ENCODE measurements around the gene POLR2J.
"Not testable (repeated sequence)": the region's sequence is repeated elsewhere in the genome, so short reads cannot be mapped to it uniquely, and the experiment has no call there.

POLR2J gene

DNA sequence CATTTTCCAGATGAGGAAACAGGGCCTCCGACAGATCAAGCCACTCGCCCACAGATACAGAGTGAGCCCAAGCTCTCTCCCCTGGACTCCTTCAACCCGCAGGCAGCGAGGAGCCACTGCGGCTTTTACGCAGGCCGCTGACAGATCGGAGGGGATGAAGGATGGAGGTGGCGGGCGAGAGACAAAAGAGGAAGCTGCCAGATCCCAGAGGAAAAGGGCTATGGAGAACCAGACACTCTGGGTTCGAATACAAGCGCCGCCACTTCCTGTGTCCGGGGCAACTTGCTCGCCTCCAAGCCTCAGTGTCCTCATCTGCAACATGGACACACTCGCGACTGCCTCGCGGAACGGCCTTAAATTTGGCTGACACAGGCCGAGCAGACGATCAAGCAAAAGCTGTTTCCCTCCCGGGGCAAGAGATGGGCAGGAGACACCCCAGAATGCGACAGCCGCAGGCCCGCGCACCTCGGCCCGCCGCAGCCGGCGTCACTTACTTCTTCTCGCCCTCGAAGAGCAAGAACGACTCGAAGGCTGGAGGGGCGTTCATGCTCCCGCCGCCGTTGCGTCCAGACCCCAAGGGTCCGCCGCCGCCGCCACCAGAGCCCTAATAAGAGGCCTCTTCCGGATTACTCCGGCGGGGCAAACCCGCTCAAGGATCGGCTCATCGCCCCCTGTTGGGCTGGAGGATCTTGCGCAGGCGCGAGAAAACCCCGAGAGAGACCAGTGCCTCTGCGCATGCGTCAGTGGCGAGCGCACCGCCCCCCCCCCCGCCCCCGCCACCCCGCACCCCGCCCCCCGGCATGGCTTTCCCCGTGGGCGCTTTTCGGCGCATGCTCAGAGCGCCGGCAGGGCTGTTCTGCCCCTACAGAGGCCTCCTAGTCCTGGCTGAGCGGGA lies at the start of gene POLR2J:
TSS of gene POLR2J (minus strand) at position 609 of the 895 bp plus-strand sequence. CDS start at position 547, 62 bp downstream.
- DNase-seq (ENCODE audit: low read depth in 2 of 2), result peak; percentile 83 to 96

DNA sequence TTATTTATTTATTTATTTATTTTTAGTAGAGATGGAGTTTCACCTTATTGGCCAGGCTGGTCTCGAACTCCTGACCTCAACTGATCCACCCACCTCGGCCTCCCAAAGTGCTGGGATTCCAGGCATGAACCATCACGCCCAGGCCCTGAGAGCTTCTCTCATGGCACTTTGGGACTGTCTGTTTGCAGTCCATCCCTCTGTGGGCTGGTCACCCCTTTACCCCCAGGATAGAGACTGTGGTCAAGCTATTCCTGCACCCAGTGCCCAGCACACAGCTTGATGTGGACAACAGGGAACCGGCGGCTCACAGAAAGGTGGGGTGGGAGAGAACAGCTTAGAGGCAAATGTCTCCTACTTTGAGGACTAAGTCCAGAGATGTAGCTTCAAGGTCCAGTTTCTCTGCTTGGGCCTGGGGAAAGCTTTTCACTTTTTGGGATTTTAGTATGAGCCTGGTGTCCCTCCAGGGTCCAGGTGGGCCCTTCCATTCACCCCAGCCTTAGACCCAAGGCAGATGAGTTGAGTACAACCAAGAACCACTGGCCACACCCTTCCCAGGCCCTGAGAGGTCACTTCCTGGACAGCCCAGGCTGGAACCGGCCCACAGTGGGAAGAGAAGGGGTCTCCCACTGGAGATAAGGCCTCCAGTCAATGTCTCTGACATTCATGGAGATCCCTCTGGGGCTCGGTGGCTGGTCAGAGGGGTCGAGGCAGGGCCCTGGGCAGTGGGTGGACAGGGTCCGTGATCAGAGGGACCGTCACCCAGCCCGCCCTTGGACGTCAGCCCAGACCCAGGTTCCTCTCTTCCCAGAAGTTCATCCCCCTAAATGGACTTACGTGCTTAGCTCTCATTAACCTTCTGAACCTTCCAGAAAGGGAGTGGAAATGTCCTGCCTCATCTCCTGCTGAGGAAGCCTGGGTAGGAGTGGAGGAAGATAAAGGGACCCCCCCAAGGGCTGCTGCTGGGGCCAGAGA lies 49.4 kb upstream of the POLR2J start:
- not testable (repeated sequence) for DNase-seq (ENCODE audit: low read depth in 2 of 2)

DNA sequence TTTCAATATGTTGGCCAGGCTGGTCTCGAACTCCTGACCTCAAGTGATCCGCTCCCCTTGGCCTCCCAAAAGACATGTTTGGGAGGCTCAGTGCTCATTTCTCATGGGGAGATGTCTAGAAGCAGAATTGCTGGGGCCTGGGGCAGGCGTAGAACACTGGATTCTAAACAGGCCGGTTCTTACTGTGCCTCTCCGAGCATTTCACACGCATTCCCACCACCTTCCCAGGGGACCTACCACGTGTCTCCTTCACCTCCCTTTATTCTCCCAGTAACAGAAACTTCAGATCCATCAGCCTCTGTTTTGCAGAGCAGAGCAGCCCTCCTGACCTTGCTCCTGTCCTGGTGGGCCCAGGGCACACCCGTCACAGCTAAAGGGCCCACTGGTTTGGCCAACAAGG lies 48.5 kb upstream of the POLR2J start:
- not testable (repeated sequence) for DNase-seq (ENCODE audit: low read depth in 2 of 2)

DNA sequence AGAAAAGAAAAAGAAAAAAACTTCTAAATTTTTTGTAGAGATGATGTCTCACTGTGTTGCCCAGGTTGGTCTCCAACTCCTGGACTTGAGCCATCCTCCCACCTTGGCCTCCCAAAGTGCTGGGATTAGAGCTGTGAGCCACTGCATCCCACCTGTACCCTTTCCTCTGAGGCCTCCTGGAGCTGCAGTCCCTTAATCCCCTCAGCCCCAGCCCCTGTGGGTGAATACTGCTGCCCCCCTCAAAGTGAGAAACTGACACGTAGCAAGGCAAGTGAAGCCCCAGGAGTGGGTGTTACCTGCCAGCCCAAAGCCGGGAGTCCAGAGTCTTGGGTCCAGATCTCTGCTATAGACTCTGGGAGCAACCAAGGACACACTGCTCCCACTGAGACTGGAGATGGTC lies 46.1 kb upstream of the POLR2J start:
- DNase-seq (ENCODE audit: low read depth in 2 of 2), result not testable (repeated sequence)

DNA sequence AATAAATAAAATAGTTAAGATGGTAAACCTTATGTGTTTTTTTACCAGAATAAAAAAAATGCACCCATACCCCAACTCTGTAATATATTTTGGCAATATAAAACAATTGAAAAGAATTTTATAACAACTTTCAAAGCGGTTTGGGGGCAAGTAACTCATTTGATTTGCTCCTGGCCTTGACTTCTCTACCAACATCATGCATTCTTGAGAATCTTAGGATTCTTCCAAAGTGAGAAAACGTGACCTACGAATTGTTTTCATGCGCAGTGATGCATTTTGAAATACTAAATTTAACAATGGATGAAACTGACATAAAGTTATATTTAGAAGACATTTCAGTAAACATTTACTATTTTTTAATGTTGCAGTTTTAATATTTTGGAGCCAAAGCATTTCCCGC lies 42.1 kb upstream of the POLR2J start:
- DNase-seq (ENCODE audit: low read depth in 2 of 2), result not testable (repeated sequence)

DNA sequence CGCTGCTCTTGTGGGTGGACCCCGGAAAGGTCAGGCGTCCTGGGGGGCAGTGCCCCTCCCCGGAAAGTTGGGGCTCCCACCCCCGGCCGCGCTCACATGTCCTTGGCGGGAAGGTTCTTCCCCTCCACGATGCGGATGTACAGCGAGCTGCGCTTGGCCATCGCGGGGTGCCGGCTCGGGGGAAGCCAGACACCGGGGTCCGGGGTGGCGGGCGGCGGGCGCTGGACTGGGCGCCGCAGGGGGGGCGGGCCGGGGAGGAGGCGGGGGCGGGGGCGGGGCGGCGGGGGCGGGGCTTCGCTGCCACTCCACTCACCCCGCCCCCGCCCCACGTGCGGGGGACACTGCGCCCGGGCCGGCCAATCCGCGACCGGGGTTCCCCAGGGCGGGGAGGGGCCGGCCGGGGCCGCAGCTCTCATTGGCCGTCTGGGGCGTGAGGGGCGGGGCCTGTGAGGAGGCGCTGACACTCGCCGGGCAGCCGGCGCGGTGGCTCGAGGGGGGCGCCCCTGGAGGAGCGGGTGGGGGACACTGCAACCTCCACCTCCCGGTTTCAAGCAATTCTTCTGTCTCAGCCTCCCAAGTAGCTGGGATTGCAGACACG lies 38.9 kb upstream of the POLR2J start, which contains the start of gene RASA4B:
TSS of gene RASA4B (minus strand) at position 228 of the 598 bp plus-strand sequence. CDS start at position 161, 67 bp downstream.
- DNase-seq (ENCODE audit: low read depth in 2 of 2), result not testable (repeated sequence)

DNA sequence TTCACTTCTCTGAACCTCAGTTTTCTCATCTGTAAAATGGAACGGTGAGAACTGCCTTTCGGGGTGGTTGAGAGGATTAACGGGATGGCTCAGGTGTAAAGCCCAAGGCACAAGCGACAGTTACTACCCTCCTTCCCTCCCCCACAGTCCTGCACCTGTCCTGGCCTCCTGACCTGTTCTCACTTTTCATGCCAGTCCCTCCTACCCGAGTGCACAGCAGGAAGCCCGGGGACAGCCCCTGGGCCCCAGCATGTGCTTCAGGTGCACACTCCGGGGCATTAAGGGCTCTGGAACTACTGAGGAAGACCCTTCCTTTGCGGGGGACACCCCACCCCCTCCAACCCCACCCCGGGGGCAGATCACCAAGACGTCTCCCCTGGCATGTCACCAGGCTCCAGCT lies 38.2 kb upstream of the POLR2J start:
- DNase-seq (ENCODE audit: low read depth in 2 of 2), result not testable (repeated sequence)

DNA sequence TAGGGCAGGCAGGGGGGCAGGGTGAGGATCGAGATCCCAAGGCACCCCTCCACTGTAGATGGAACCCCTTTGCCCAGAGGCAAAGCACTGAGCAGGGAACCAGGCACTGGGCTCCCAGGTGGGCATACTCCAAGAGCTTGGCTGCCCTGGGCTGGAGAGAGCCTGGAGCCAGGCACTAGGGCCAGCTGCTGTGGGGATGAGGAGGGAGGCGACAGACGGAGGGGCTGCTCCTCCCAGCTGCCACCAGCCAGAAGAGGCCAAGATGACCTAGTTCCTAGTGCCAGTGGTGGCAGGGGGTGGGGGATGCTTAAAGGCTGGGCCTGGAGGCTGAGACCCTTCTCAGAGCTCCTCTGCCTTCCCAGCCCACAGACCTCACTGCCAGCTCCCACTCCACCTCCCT lies 37.2 kb upstream of the POLR2J start:
- not testable (repeated sequence) for DNase-seq (ENCODE audit: low read depth in 2 of 2)

DNA sequence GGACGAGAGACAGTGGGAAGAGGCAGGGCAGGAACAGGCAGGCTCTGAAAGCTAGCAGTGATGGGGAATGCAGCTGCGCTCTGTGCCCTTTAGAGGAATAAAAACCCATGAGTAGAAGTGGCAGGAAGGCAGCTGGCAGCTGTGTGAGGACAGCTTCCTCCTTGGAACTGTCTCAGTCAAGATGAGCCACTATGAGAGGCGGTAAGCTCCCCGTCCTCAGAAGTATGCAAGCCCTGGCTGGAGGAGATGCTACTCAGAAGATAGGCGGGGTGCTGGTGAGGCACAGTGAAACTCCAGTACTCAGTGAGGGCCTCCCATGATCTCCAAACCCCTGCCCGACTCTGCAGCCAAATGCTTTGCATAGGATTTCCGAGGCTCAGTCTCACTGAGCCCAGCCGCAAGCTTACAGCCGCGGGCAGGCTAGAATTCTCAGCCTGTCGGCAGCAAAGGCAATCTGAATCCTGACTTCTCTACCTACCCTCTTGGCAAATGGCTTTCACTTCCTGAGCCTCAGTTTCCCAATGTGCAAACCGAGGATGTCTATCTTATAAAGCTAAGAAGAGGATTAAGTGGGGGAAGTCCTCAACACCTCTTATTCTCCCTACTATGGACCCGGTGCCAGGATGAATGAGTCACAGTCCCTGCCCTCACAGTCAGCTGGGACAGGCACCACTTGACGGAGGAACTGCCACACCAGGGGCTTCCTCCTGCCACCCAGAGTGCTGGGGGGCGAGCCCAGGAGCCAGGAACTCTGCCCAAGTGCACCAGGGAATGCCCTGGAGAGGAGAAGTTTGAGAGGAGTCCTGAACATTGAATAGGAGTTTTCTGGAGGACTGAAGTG lies 36.4 kb upstream of the POLR2J start:
- not testable (repeated sequence) for DNase-seq (ENCODE audit: low read depth in 2 of 2)

DNA sequence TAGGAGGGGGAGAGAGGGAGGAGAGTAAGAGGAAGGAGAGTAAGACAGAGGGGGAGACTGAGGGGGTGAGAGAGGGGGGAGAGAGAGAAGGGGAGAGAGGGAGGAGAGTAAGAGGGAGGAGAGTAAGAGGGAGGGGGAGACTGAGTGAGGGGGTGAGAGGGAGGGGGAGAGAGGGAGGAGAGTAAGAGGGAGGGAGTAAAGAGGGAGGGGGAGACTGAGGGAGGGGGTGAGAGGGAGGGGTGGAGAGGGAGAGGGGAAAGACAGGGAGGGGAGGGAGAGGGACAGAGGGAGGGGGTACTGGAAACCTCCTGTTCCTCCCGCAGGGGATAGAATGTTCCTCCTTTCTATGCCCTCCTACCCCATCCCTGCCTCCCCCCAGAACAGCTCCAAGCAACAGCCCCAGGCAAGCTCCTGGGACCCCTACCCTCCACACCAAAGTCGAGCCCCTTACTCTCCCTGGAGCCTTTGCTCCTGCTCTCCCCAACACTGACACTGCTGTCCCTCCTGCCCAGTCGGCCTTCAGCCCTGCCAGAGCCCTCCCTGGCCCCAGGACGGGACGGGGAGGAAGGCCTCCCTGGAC lies 34.0 kb upstream of the POLR2J start:
- DNase-seq (ENCODE audit: low read depth in 2 of 2), result not testable (repeated sequence)

DNA sequence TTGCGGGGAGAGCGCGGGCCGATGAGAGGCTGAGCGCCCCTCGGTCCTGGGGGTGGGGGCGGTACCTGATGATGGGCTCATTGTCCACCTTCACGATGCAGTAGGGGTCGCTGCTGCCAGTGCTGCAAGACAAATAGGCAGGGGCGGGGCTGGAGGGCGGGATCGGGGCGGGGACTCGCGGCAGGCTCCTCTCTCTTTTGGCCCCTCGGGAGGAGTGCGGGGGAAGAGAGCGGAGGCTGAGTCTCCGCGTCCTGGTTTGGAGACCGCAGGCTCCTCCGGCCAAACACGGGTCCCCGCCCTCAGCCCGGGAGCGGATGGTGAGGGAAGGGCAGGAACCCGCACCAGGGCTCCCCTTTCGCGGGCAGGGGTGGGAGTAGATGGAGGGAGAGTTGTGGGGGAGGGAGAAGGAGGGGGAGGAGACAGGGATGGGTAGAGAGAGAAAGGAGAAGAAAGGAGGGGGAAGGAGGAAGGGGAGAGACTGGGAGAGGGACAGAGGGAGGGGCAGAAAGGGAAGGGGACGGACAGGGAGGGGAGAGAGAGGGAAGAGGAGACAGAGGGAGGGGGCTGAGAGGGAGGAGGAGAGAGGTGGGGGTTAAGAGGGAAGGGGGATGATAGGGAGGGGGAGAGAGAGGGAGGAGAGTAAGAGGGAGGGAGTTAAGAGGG lies 33.3 kb upstream of the POLR2J start:
- DNase-seq (ENCODE audit: low read depth in 2 of 2), result not testable (repeated sequence)

DNA sequence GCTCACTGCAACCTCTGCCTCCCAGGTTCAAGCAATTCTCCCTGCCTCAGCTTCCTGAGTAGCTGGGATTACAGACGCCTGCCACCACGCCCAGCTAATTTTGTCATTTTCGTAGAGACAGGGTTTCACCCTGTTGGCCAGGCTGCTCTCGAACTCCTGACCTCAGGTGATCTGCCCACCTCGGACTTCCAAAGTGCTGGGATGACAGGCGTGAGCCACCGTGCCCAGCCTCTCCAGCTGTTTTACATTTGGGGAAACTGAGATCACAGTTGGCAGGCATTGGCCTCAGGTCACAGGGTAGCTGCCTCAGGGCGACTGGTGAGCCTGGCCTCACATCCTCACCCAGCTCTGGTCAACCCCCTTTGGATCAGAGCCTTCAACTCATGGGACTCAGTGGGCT lies 31.9 kb upstream of the POLR2J start:
- not testable (repeated sequence) for DNase-seq (ENCODE audit: low read depth in 2 of 2)

DNA sequence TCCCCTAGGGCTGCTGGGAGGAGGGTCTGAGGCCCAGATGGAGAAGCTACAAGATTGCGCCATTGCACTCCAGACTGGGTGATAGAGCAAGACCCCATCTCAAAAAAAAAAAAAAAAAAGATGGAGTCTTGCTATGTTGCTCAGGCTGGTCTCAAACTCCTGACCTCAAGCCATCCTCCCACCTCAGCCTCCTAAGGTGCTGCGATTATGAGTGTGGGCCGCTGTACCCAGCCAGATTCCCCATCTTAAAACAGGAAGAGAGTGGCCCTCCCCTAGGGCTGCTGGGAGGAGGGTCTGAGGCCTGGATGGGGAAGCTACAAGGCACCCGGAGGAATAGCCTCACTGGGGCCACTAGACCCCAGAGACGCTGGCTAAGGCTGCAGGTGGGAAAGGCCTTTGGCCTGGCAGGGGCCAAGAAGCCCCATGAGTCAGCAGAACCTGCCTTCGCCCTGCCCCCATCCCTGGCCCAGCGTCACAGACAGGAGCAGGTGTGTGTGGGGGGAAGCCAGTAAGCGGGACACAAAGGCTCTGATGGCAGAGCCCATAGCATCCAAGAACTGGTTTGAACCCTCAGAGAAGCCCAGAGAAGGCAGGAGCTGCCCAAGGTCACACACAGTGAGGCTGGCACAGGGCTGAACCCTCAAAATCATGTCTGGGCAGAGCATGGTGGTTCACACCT lies 28.8 kb upstream of the POLR2J start:
- not testable (repeated sequence) for DNase-seq (ENCODE audit: low read depth in 2 of 2)

DNA sequence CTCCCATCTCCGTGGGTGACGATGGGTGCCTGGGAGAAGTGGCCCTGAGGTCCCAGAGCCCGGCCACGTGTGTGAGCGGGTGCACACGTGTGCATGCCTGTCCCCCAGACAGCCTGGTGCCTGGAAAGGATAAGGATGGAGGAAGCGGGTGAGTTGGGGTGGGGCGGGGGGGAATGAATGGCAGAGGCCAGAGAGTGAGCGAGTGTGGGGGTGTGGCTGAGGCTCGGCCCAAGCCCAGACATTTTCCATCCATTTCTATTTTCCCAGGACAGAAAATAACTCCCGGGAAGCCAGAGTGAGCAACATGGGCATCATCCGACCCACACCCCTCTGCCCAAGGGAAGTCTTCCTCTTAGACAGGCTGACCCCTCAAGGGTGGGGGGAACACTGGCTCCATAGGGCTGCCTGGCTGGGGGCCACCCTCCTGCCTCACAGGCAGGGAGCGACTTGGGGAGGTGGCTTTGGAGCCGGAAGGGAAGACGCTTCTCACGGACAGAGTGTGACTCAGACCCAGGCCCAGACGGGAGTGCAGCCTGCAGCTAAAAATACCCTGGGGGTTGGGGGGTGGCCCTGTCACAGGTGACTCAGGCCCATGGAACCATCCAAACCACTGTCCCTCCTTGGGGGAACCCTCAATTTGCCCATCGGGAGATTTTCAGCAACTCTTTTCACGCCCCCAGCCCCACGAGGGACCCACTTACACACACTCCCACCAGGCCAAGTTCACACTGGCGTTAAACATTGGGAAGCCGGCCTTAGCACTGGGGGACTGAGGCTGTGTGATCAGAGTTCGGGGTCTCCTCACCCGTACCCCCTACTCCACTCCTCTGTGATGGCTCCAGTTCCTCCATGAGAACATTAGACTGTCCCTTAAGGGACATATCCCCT lies 26.8 kb upstream of the POLR2J start:
- not testable (repeated sequence) for DNase-seq (ENCODE audit: low read depth in 2 of 2)

DNA sequence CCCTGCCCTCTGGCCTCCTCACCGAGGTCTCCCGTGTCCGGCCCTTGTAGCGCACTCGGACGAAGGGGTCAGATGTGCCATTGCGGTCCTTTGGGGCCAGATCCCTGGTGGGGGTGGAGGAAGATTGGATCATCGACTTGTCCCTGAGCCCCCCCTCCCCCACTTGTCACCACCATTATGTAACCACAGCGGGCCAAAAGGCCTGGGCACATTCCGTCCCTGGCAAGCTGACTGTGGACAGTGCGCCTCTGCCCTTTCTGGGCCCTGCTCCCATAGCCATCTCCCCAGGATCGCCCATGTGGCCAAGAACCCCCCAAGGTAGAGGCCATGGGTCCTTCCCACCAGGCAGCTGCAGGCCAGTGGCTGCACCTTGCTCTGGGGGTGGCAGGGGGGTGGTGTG lies 24.4 kb upstream of the POLR2J start:
- DNase-seq (ENCODE audit: low read depth in 2 of 2), result not testable (repeated sequence)

DNA sequence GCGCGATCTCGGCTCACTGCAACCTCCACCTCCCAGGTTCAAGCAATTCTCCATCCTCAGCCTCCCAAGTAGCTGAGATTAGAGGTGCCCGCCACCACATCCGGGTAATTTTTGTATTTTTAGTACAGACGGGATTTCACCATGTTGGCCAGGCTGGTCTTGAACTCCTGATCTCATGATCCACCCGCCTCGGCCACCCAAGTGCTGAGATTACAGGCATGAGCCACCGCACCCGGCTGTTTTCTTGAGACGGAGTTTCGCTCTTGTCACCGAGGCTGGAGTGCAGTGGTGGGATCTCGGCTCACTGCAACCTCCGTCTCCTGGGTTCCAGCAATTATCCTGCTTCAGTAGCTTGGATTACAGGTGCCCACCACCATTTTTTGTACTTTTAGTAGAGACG lies 19.6 kb upstream of the POLR2J start:
- DNase-seq (ENCODE audit: low read depth in 2 of 2), result not testable (repeated sequence)

DNA sequence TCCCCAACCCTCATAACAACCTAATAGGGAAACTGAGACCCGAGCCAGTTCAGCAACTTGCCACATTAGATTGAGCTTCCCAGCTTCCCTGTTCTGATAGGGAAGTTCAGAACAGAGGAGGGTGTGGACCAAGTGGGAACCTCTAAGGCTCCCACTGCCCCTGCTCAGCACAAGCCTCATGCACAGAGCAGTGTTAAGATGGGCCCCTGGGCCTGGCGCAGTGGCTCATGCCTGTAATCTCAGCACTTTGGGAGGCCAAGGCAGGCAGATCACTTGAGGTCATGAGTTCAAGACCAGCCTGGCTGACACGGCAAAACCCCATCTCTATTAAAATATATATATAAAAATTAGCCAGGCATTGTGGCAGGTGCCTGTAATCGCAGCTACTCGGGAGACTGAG lies 18.6 kb upstream of the POLR2J start:
- DNase-seq (ENCODE audit: low read depth in 2 of 2), result not testable (repeated sequence)

DNA sequence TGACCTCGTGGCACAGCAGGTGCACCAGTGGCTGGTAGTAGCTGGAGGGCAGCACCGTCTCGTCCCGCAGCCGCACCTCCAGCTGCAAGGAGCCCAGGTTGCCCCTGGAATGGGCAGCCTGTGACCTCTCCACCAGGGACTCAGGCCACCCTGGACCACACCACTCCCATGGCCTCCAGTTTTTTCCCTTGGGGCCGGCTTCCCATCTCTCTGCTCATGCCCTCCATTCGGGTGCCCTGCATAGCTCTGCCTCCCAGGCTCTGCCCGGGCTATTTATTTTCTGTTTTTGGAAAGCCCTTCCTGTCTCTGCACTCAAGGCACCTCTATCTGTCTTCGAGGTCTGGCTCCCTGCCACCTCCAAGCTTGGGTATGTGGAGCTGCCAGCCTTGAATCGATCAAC lies 18.1 kb upstream of the POLR2J start:
- DNase-seq (ENCODE audit: low read depth in 2 of 2), result not testable (repeated sequence)
